K562 (cell line): ENCODE results near the gene TXNRD3. TPM values are rescaled to one million over a fixed set of nuclear protein-coding genes. Genes with fewer than 3 reads are reported as not detected.

ENCODE experiments used
- DPF2 ChIP-seq: fragments of 450-650 bp; IDR thresholded peaks from 2 replicates; pipeline ENCODE4 v1.6.1; 2016
- HMG20B ChIP-seq: fragments of 250-450 bp; sonication (Bioruptor Pico); IDR thresholded peaks from 2 replicates; pipeline ENCODE4 v1.5.0; 2021; ENCODE audit warnings: mild to moderate bottlenecking
- POLR2AphosphoS2 ChIP-seq: IDR thresholded peaks from 2 replicates; pipeline ENCODE4 v1.6.1; 2012; ENCODE audit warnings: low read length, improper control_type of control experiment
- RAD21 ChIP-seq, 2 experiments: fragments of 250-450 bp in 1 of 2; fragments of 450-650 bp in 1 of 2; sonication (Bioruptor Pico) in 1 of 2; formaldehyde crosslinking in 1 of 2; IDR thresholded peaks in 1 of 2; conservative IDR thresholded peaks in 1 of 2; 2 replicates each; pipeline versions ENCODE4 v1.4.0 to v1.8.0; 2020 to 2022; ENCODE audit warnings: mild to moderate bottlenecking in 2 of 2, moderate library complexity in 1 of 2
- TARDBP ChIP-seq: fragments of 450-650 bp; IDR thresholded peaks from 2 replicates; pipeline ENCODE4 v1.6.1; 2016
- ZKSCAN1 ChIP-seq: fragments of 150-350 bp; IDR thresholded peaks from 2 replicates; pipeline ENCODE4 v1.6.1; 2016; ENCODE audit warnings: low read depth, low read length
- polyA plus RNA-seq, 8 experiments: library from polyadenylated mRNA; depleted of rRNA in 4 of 8; stranded (reverse) in 5 of 8; unstranded in 3 of 8; fragments of >200 nt; fragmentation: Nextera tagmentation in 2 of 8; fragmentation: Illumina TruSeq in 1 of 8; extraction: Ambion mirVana in 2 of 8; extraction: Trizol in 1 of 8; gene quantifications; 2 replicates each; pipeline versions ENCODE4 v1.2.1 to v1.2.3, GENCODE V29; 2011 to 2014; ENCODE audit warnings: inconsistent platforms in 1 of 8, missing spikeins in 1 of 8
- total RNA-seq, 7 experiments: library from RNA; depleted of rRNA in 6 of 7; stranded (reverse); fragments of >200 nt in 6 of 7; fragmentation: Illumina TruSeq in 2 of 7; extraction: Trizol in 2 of 7; gene quantifications; 2 replicates each; pipeline versions ENCODE4 v1.2.1 to v1.2.3, GENCODE V29; 2011 to 2021; ENCODE audit warnings: low replicate concordance in 1 of 7
- TF ChIP-seq, protein P1 (sequence below), 3 experiments: IDR thresholded peaks in 2 of 3; conservative IDR thresholded peaks in 1 of 3; 2 replicates each; pipeline ENCODE4 v1.5.1; 2011 to 2012; ENCODE audit warnings: low read length in 3 of 3, mild to moderate bottlenecking in 3 of 3, control low read depth in 2 of 3, improper control_type of control experiment in 1 of 3, inconsistent platforms in 1 of 3, low read depth in 1 of 3, mixed read lengths in 1 of 3, moderate library complexity in 1 of 3; ENCODE audit not compliant: insufficient read depth in 2 of 3
- TF ChIP-seq, protein P2 (sequence below): fragments of 250-450 bp; sonication (Bioruptor Pico); IDR thresholded peaks from 2 replicates; pipeline ENCODE4 v1.4.0; 2020; ENCODE audit warnings: mild to moderate bottlenecking

TXNRD3 gene
- total and polyA plus RNA-seq, 9 of the 15 experiments (the other 6 are each of a cell fraction or from before 2014, with no cell fraction given) = 0.96 to 2.3 (median 1.7) TPM

DNA sequence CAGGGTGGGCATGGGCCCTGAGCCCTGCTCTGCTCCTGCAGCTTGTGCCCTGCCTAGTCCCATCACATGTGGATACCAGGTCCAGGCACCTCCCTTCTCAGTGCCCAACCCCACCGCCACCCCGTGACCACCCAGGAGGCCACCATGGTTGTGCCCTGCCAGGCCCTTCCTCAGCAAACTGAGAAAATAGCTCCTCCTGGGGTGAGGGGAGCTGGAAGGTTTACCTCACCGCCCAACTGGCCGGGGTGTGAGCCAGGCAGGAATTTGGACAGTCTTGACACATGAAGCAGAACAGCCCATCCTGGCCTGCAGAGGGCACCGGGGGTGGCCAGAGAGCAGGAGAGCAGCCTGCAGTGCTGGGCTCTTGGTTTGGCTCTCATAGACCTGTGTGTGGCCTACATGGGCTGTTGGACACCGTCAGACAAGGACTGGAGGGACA lies 84.8 kb downstream of the TXNRD3 start (continued):
- TF ChIP-seq, protein P1, sequence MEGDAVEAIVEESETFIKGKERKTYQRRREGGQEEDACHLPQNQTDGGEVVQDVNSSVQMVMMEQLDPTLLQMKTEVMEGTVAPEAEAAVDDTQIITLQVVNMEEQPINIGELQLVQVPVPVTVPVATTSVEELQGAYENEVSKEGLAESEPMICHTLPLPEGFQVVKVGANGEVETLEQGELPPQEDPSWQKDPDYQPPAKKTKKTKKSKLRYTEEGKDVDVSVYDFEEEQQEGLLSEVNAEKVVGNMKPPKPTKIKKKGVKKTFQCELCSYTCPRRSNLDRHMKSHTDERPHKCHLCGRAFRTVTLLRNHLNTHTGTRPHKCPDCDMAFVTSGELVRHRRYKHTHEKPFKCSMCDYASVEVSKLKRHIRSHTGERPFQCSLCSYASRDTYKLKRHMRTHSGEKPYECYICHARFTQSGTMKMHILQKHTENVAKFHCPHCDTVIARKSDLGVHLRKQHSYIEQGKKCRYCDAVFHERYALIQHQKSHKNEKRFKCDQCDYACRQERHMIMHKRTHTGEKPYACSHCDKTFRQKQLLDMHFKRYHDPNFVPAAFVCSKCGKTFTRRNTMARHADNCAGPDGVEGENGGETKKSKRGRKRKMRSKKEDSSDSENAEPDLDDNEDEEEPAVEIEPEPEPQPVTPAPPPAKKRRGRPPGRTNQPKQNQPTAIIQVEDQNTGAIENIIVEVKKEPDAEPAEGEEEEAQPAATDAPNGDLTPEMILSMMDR (IDR thresholded peaks at IDR 0.05 in 2 of 3, conservative IDR thresholded peaks at IDR 0.05 in 1 of 3; ENCODE audit: insufficient read depth in 2 of 3, low read depth in 1 of 3, low read length in 3 of 3) = peak in 1 of 3 experiments; percentile 23; a peak in 1 of 6 replicates
- TF ChIP-seq ZKSCAN1 (no peak), RAD21 (CRISPR knock-in tag; conservative IDR thresholded peaks at IDR 0.05 in 1 of 2, IDR thresholded peaks at IDR 0.05 in 1 of 2) (peak in 1 of 2 experiments; percentile 14; a peak in 1 of 4 replicates), HMG20B (CRISPR knock-in tag) (no peak), DPF2 (no peak), POLR2AphosphoS2 (no peak), TARDBP (no peak)
- TF ChIP-seq, protein P2, sequence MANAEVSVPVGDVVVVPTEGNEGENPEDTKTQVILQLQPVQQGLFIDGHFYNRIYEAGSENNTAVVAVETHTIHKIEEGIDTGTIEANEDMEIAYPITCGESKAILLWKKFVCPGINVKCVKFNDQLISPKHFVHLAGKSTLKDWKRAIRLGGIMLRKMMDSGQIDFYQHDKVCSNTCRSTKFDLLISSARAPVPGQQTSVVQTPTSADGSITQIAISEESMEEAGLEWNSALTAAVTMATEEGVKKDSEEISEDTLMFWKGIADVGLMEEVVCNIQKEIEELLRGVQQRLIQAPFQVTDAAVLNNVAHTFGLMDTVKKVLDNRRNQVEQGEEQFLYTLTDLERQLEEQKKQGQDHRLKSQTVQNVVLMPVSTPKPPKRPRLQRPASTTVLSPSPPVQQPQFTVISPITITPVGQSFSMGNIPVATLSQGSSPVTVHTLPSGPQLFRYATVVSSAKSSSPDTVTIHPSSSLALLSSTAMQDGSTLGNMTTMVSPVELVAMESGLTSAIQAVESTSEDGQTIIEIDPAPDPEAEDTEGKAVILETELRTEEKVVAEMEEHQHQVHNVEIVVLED (CRISPR knock-in tag) = no peak
